T-helper 17 cell (primary cell): ENCODE data around the gene PCDHB12. TPM values are rescaled to one million over a fixed set of nuclear protein-coding genes. Genes with fewer than 3 reads are reported as not detected.
"Not testable (repeated sequence)": the region's sequence is repeated elsewhere in the genome, so short reads cannot be mapped to it uniquely, and the experiment has no call there.

Source experiments
- ATAC-seq: fragments of 150-1000 bp; cut with Tn5 transposase; 2 replicates; pipeline ENCODE4 v1.10.0; 2021; ENCODE audit warnings: mild to moderate bottlenecking, moderate library complexity
- DNase-seq, 3 donors: peaks; one replicate each; pipeline versions ENCODE4 v3.0.0 to v3.0.0-alpha.2; 2020 to 2021
- H3K9me3 ChIP-seq: one replicate; pipeline ENCODE4 v1.7.0; 2013; ENCODE audit warnings: low read length, mild to moderate bottlenecking; ENCODE audit not compliant: control insufficient read depth, poor library complexity, severe bottlenecking
- H3K27ac Mint-ChIP-seq: one replicate; pipeline ENCODE4 v1.8.0; 2022; ENCODE audit warnings: mild to moderate bottlenecking, moderate library complexity, mixed read lengths
- H3K27me3 Mint-ChIP-seq: one replicate; pipeline ENCODE4 v1.8.0; 2022; ENCODE audit warnings: mixed read lengths
- H3K36me3 Mint-ChIP-seq: one replicate; pipeline ENCODE4 v1.8.0; 2022; ENCODE audit warnings: low read depth, mixed read lengths
- H3K4me1 Mint-ChIP-seq: one replicate; pipeline ENCODE4 v1.8.0; 2022; ENCODE audit warnings: mild to moderate bottlenecking, mixed read lengths
- H3K4me3 Mint-ChIP-seq: one replicate; pipeline ENCODE4 v1.8.0; 2022; ENCODE audit warnings: mild to moderate bottlenecking, moderate library complexity, mixed read lengths
- total RNA-seq, 4 donors: library from RNA in 2 of 4; stranded (reverse) in 2 of 4; gene quantifications; one replicate each; pipeline ENCODE4 v1.2.3 and lab custom pipeline; 2022 to 2026

The PCDHB12 gene
- total RNA-seq, 2 donors from 2014 or later: not detected

DNA sequence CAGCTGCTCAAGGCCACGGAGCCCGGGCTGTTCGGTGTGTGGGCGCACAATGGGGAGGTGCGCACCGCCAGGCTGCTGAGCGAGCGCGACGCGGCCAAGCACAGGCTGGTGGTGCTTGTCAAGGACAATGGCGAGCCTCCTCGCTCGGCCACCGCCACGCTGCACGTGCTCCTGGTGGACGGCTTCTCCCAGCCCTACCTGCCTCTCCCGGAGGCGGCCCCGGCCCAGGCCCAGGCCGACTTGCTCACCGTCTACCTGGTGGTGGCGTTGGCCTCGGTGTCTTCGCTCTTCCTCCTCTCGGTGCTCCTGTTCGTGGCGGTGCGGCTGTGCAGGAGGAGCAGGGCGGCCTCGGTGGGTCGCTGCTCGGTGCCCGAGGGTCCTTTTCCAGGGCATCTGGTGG lies 19.4 kb upstream of the PCDHB12 start:
- not testable (repeated sequence) for DNase-seq, H3K27ac Mint-ChIP-seq, H3K36me3 Mint-ChIP-seq, H3K4me3 Mint-ChIP-seq, H3K4me1 Mint-ChIP-seq, H3K9me3 ChIP-seq, ATAC-seq
- peaks cover 38% of the 10 kb centered on the region for H3K27me3 Mint-ChIP-seq

DNA sequence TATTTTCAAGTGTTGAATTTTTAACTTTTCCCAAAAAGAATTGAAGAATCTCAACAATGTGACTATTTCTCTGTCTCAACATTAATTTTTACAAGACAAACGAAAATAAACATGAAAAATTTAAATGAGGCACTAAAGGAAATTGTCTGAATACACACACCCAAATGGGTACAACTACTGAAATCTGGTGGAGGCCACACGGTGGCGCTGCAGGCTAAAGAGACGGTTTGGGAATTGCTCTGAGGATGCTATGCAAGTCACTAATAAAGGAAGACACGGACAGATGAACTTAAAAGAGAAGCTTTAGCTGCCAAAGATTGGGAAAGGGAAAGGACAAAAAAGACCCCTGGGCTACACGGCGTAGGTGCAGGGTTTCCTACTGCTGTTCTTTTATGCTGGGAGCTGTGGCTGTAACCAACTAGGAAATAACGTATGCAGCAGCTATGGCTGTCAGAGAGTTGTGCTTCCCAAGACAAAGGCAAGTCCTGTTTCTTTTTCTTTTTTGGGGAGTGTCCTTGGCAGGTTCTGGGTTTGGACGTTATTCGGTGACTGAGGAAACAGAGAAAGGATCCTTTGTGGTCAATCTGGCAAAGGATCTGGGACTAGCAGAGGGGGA lies 16.3 kb upstream of the PCDHB12 start, which contains the start of gene PCDHB10:
TSS of gene PCDHB10 (plus strand) at position 244 of the 616 bp plus-strand sequence. CDS start at position 444, 200 bp downstream.
- H3K9me3 ChIP-seq: no peaks in the 10 kb centered on the region
- ATAC-seq (no peak), DNase-seq (peak in 1 of 3 donors; percentile 13)
- Mint-ChIP-seq H3K36me3 (peaks cover 2% of the 10 kb centered on the region), H3K4me1 (peaks cover under 1% of the 10 kb centered on the region), H3K4me3 (no peak within 1 kb of the TSS), H3K27me3 (peaks cover 32% of the 10 kb centered on the region), H3K27ac (no peak within 1 kb of the TSS)

- H3K27ac Mint-ChIP-seq, DNase-seq, H3K4me1 Mint-ChIP-seq, ATAC-seq, H3K36me3 Mint-ChIP-seq, H3K9me3 ChIP-seq, H3K4me3 Mint-ChIP-seq: not testable (repeated sequence)
- H3K27me3 Mint-ChIP-seq: peaks cover 18% of the 10 kb centered on the region
Measured at GRCh38 chr5:141194332-141194731, 14.2 kb upstream of the PCDHB12 start.

- ATAC-seq (no peak), DNase-seq (no peak)
- H3K9me3 ChIP-seq: no peaks in the 10 kb centered on the region
- H3K27me3 Mint-ChIP-seq: peaks cover 27% of the 10 kb centered on the region
- H3K4me1 Mint-ChIP-seq: no peaks in the 10 kb centered on the region
- no peak overlapping the region for H3K4me3 Mint-ChIP-seq
- no peak overlapping the region for H3K27ac Mint-ChIP-seq
- H3K36me3 Mint-ChIP-seq: no peaks in the 10 kb centered on the region
Measured at GRCh38 chr5:141196363-141196762, 12.2 kb upstream of the PCDHB12 start.

DNA sequence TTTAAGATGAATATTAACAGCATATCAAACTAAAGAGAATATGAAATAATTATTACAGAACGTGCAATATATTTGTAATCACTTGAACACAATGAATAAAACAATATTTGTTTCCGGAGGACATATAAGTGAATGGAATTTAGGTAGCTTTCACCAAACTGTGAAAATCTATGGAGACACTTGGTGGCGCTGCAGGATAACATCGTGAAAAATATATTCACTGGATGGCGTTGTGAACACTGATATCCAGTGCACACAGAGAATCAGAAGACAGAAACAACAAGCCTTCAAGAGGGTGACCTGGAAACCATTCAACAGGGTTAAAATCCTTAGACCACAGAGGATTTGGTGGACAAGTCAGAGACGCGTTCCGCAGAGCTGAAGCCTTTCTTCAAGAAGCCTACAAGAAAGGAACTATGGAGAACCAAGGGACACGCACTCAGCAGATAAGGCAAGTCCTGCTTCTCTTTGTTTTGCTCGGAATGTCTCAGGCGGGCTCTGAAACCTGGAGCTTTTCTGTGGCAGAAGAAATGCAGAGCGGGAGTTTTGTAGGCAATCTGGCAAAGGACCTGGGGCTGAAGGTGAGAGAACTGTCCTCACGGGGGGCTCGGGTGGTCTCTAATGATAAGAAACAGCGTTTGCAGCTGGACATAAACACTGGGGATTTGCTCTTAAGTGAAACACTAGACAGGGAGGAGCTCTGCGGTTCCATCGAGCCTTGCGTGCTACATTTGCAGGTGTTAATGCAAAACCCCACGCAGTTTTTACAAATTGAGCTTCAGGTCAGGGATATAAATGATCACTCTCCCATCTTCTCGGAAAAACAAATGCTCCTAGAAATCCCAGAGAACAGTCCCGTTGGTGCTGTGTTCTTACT lies 8.9 kb upstream of the PCDHB12 start, which contains the start of gene PCDHB11:
TSS of gene PCDHB11 (plus strand) at position 269 of the 877 bp plus-strand sequence. CDS start at position 417, 148 bp downstream.
- H3K4me3 Mint-ChIP-seq: no peak within 1 kb of the TSS
- peaks cover 19% of the 10 kb centered on the region for H3K27me3 Mint-ChIP-seq
- no peaks in the 10 kb centered on the region for H3K36me3 Mint-ChIP-seq
- DNase-seq (no peak), ATAC-seq (no peak)
- no peaks in the 10 kb centered on the region for H3K9me3 ChIP-seq
- H3K27ac Mint-ChIP-seq: no peak within 1 kb of the TSS
- H3K4me1 Mint-ChIP-seq: no peaks in the 10 kb centered on the region

DNA sequence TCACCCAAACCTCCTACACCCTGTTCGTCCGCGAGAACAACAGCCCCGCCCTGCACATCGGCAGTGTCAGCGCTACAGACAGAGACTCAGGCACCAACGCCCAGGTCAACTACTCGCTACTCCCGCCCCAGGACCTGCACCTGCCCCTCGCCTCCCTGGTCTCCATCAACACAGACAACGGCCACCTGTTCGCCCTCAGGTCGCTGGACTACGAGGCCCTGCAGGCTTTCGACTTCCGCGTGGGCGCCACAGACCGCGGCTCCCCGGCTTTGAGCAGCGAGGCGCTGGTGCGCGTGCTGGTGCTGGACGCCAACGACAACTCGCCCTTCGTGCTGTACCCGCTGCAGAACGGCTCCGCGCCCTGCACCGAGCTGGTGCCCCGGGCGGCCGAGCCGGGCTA lies 7.4 kb upstream of the PCDHB12 start:
- H3K36me3 Mint-ChIP-seq, DNase-seq, ATAC-seq, H3K9me3 ChIP-seq, H3K27ac Mint-ChIP-seq, H3K4me3 Mint-ChIP-seq, H3K4me1 Mint-ChIP-seq: not testable (repeated sequence)
- peaks cover 19% of the 10 kb centered on the region for H3K27me3 Mint-ChIP-seq

DNA sequence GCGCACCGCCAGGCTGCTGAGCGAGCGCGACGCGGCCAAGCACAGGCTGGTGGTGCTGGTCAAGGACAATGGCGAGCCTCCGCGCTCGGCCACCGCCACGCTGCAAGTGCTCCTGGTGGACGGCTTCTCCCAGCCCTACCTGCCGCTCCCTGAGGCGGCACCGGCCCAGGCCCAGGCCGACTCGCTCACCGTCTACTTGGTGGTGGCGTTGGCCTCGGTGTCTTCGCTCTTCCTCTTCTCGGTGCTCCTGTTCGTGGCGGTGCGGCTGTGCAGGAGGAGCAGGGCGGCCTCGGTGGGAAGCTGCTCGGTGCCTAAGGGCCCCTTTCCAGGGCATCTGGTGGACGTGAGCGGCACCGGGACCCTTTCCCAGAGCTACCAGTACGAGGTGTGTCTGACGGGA lies 6.9 kb upstream of the PCDHB12 start:
- peaks cover 23% of the 10 kb centered on the region for H3K27me3 Mint-ChIP-seq
- not testable (repeated sequence) for ATAC-seq, H3K36me3 Mint-ChIP-seq, DNase-seq, H3K27ac Mint-ChIP-seq, H3K4me3 Mint-ChIP-seq, H3K4me1 Mint-ChIP-seq, H3K9me3 ChIP-seq

- H3K27me3 Mint-ChIP-seq: peaks cover 70% of the 10 kb centered on the region
- H3K27ac Mint-ChIP-seq: not testable (repeated sequence)
Measured at GRCh38 chr5:141210281-141210680, 1.8 kb downstream of the PCDHB12 start.

GRCh38 chr5:141210849-141211248 lies 2.3 kb downstream of the PCDHB12 start:
- not testable (repeated sequence) for H3K4me3 Mint-ChIP-seq, H3K4me1 Mint-ChIP-seq, H3K9me3 ChIP-seq, DNase-seq, H3K36me3 Mint-ChIP-seq, H3K27ac Mint-ChIP-seq, ATAC-seq
- peaks cover 70% of the 10 kb centered on the region for H3K27me3 Mint-ChIP-seq

More at GRCh38 chr5:141210281-141210680, 1.8 kb downstream of the PCDHB12 start:
- not testable (repeated sequence) for H3K4me1 Mint-ChIP-seq, H3K4me3 Mint-ChIP-seq, H3K9me3 ChIP-seq, DNase-seq, ATAC-seq, H3K36me3 Mint-ChIP-seq

DNA sequence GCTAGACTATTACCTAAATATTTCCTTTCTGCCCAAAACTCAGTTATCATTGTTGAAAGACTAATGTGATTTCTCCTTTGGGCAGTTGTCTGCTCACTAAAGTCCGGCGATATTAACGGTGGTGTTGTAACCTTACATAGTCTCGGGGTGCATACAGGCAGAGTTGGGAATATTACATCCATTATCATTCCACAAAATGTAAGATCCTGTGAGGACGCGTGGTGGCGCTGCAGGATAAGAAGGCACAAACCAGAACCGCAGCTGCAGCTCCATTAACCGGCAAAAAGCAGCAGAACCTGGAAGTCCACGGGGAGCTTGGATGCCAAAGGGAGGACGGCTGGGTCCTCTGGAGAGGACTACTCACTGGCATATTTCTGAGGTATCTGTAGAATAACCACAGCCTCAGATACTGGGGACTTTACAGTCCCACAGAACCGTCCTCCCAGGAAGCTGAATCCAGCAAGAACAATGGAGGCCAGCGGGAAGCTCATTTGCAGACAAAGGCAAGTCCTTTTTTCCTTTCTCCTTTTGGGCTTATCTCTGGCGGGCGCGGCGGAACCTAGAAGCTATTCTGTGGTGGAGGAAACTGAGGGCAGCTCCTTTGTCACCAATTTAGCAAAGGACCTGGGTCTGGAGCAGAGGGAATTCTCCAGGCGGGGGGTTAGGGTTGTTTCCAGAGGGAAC lies 5.3 kb downstream of the PCDHB12 start, which contains the start of gene PCDHB13:
TSS of gene PCDHB13 (plus strand) at position 264 of the 684 bp plus-strand sequence. CDS start at position 469, 205 bp downstream.
- peaks cover 52% of the 10 kb centered on the region for H3K27me3 Mint-ChIP-seq
- not testable (repeated sequence) for H3K9me3 ChIP-seq, H3K36me3 Mint-ChIP-seq, DNase-seq, H3K4me1 Mint-ChIP-seq, H3K27ac Mint-ChIP-seq, H3K4me3 Mint-ChIP-seq, ATAC-seq

DNA sequence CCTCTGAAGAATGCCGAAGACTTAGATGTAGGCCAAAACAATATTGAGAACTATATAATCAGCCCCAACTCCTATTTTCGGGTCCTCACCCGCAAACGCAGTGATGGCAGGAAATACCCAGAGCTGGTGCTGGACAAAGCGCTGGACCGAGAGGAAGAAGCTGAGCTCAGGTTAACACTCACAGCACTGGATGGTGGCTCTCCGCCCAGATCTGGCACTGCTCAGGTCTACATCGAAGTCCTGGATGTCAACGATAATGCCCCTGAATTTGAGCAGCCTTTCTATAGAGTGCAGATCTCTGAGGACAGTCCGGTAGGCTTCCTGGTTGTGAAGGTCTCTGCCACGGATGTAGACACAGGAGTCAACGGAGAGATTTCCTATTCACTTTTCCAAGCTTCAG lies 6.1 kb downstream of the PCDHB12 start:
- peaks cover 45% of the 10 kb centered on the region for H3K27me3 Mint-ChIP-seq

GRCh38 chr5:141215504-141215903 lies 7.0 kb downstream of the PCDHB12 start:
- not testable (repeated sequence) for H3K36me3 Mint-ChIP-seq, ATAC-seq, H3K9me3 ChIP-seq, H3K27ac Mint-ChIP-seq, DNase-seq, H3K4me1 Mint-ChIP-seq, H3K4me3 Mint-ChIP-seq
- H3K27me3 Mint-ChIP-seq: peaks cover 39% of the 10 kb centered on the region

More for the DNA sequence above, 6.1 kb downstream of the PCDHB12 start:
- H3K36me3 Mint-ChIP-seq, H3K27ac Mint-ChIP-seq, H3K4me3 Mint-ChIP-seq, DNase-seq, H3K9me3 ChIP-seq, ATAC-seq, H3K4me1 Mint-ChIP-seq: not testable (repeated sequence)

DNA sequence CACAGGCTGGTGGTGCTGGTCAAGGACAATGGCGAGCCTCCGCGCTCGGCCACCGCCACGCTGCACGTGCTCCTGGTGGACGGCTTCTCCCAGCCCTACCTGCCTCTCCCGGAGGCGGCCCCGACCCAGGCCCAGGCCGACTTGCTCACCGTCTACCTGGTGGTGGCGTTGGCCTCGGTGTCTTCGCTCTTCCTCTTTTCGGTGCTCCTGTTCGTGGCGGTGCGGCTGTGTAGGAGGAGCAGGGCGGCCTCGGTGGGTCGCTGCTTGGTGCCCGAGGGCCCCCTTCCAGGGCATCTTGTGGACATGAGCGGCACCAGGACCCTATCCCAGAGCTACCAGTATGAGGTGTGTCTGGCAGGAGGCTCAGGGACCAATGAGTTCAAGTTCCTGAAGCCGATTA lies 7.5 kb downstream of the PCDHB12 start:
- not testable (repeated sequence) for H3K4me1 Mint-ChIP-seq, H3K36me3 Mint-ChIP-seq
- peaks cover 41% of the 10 kb centered on the region for H3K27me3 Mint-ChIP-seq

More for the DNA sequence above, 7.5 kb downstream of the PCDHB12 start:
- H3K27ac Mint-ChIP-seq, DNase-seq, H3K4me3 Mint-ChIP-seq, H3K9me3 ChIP-seq, ATAC-seq: not testable (repeated sequence)
